Measurements from ENCODE around the gene CAMK2D.

The CAMK2D gene

GRCh38 chr4:113617195-113617594, 144.3 kb downstream of the CAMK2D start:
- no peak for ATAC-seq (ENCODE audit: low read depth)
- no peaks in the 10 kb centered on the region for H3K4me1 ChIP-seq (ENCODE audit: insufficient read depth, poor library complexity, severe bottlenecking)
- TF ChIP-seq, protein P1, sequence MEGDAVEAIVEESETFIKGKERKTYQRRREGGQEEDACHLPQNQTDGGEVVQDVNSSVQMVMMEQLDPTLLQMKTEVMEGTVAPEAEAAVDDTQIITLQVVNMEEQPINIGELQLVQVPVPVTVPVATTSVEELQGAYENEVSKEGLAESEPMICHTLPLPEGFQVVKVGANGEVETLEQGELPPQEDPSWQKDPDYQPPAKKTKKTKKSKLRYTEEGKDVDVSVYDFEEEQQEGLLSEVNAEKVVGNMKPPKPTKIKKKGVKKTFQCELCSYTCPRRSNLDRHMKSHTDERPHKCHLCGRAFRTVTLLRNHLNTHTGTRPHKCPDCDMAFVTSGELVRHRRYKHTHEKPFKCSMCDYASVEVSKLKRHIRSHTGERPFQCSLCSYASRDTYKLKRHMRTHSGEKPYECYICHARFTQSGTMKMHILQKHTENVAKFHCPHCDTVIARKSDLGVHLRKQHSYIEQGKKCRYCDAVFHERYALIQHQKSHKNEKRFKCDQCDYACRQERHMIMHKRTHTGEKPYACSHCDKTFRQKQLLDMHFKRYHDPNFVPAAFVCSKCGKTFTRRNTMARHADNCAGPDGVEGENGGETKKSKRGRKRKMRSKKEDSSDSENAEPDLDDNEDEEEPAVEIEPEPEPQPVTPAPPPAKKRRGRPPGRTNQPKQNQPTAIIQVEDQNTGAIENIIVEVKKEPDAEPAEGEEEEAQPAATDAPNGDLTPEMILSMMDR (IDR thresholded peaks at IDR 0.05; ENCODE audit: poor library complexity, severe bottlenecking): no peak

GRCh38 chr4:113616443-113616842, 145.1 kb downstream of the CAMK2D start:
- Histone ChIP-seq H3K4me3 (ENCODE audit: severe bottlenecking) (no peak overlapping the region), H3K36me3 (ENCODE audit: low read depth) (no peaks in the 10 kb centered on the region), H3K4me1 (ENCODE audit: insufficient read depth, poor library complexity, severe bottlenecking) (no peaks in the 10 kb centered on the region), H3K27me3 (ENCODE audit: insufficient read depth, poor library complexity, severe bottlenecking) (no peaks in the 10 kb centered on the region), H3K9me3 (ENCODE audit: severe bottlenecking) (no peaks in the 10 kb centered on the region), H3K27ac (ENCODE audit: poor library complexity, severe bottlenecking) (no peak overlapping the region)
- no peak for DNase-seq (ENCODE audit: low spot score)
- TF ChIP-seq, protein P1 (IDR thresholded peaks at IDR 0.05; ENCODE audit: poor library complexity, severe bottlenecking): no peak
- no peak for ATAC-seq (ENCODE audit: low read depth)

More at GRCh38 chr4:113617195-113617594, 144.3 kb downstream of the CAMK2D start:
- no peak for DNase-seq (ENCODE audit: low spot score)
- H3K4me3 ChIP-seq (ENCODE audit: severe bottlenecking): no peak overlapping the region
- H3K9me3 ChIP-seq (ENCODE audit: severe bottlenecking): no peaks in the 10 kb centered on the region
- no peaks in the 10 kb centered on the region for H3K36me3 ChIP-seq (ENCODE audit: low read depth)
- no peaks in the 10 kb centered on the region for H3K27me3 ChIP-seq (ENCODE audit: insufficient read depth, poor library complexity, severe bottlenecking)
- no peak overlapping the region for H3K27ac ChIP-seq (ENCODE audit: poor library complexity, severe bottlenecking)

DNA sequence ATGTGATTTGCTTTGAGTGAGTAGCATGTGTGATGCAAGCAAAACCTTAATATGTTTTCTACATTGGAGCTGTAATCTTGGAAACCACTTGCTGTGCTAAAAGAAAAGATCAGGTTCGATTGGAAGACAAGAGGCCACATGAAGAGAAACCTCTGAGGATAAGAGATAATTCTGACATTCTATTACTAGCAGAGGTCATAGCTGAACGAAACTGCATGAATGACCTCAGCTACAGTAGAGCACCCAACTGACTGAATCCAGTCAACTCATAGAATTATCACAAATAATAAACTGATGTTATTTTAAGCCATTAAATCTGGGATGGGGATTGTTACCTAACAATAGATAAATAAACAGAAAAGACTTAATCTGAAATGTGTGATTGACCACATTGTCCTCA, 147.1 kb downstream of the CAMK2D start:
- no peaks in the 10 kb centered on the region for H3K9me3 ChIP-seq (ENCODE audit: severe bottlenecking)
- no peaks in the 10 kb centered on the region for H3K36me3 ChIP-seq (ENCODE audit: low read depth)
- DNase-seq (ENCODE audit: low spot score): no peak
- TF ChIP-seq, protein P1 (IDR thresholded peaks at IDR 0.05; ENCODE audit: poor library complexity, severe bottlenecking): no peak
- no peaks in the 10 kb centered on the region for H3K27me3 ChIP-seq (ENCODE audit: insufficient read depth, poor library complexity, severe bottlenecking)
- no peak overlapping the region for H3K4me3 ChIP-seq (ENCODE audit: severe bottlenecking)
- H3K27ac ChIP-seq (ENCODE audit: poor library complexity, severe bottlenecking): no peak overlapping the region
- no peak for ATAC-seq (ENCODE audit: low read depth)
- no peaks in the 10 kb centered on the region for H3K4me1 ChIP-seq (ENCODE audit: insufficient read depth, poor library complexity, severe bottlenecking)

DNA sequence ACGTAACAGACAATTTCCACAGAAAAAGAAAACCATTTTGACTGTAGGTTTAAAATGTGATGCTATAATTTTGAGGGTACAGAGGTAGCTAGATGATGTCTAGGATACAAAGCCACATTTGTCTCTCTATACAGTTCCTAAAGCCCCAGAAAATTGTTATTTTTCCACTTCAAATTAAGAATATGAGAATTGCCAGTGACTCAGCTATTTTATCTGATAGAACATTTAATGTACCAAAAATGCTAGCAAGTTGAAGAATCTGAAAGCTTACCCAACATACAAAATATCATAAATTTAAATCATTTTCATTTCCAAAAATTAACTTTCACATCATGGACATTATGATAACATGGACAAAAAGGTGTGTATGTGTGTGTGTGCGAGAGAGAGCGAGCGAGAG, 148.0 kb downstream of the CAMK2D start:
- H3K4me1 ChIP-seq (ENCODE audit: insufficient read depth, poor library complexity, severe bottlenecking): no peaks in the 10 kb centered on the region
- ATAC-seq (ENCODE audit: low read depth): no peak
- no peak overlapping the region for H3K27ac ChIP-seq (ENCODE audit: poor library complexity, severe bottlenecking)
- H3K4me3 ChIP-seq (ENCODE audit: severe bottlenecking): no peak overlapping the region
- no peak for DNase-seq (ENCODE audit: low spot score)
- H3K9me3 ChIP-seq (ENCODE audit: severe bottlenecking): no peaks in the 10 kb centered on the region
- no peaks in the 10 kb centered on the region for H3K36me3 ChIP-seq (ENCODE audit: low read depth)
- no peaks in the 10 kb centered on the region for H3K27me3 ChIP-seq (ENCODE audit: insufficient read depth, poor library complexity, severe bottlenecking)
- TF ChIP-seq, protein P1 (IDR thresholded peaks at IDR 0.05; ENCODE audit: poor library complexity, severe bottlenecking): no peak

- H3K4me3 ChIP-seq (ENCODE audit: severe bottlenecking): no peak overlapping the region
- H3K27me3 ChIP-seq (ENCODE audit: insufficient read depth, poor library complexity, severe bottlenecking): no peaks in the 10 kb centered on the region
- H3K9me3 ChIP-seq (ENCODE audit: severe bottlenecking): no peaks in the 10 kb centered on the region
- H3K27ac ChIP-seq (ENCODE audit: poor library complexity, severe bottlenecking): no peak overlapping the region
- H3K36me3 ChIP-seq (ENCODE audit: low read depth): no peaks in the 10 kb centered on the region
- ATAC-seq (ENCODE audit: low read depth): no peak
- TF ChIP-seq, protein P1 (IDR thresholded peaks at IDR 0.05; ENCODE audit: poor library complexity, severe bottlenecking): no peak
- H3K4me1 ChIP-seq (ENCODE audit: insufficient read depth, poor library complexity, severe bottlenecking): no peaks in the 10 kb centered on the region
- DNase-seq (ENCODE audit: low spot score): no peak
Measured at GRCh38 chr4:113610537-113610936, 151.0 kb downstream of the CAMK2D start.

Measured in RWPE2 (cell line).